ENCODE data around the gene HTR6.

The HTR6 gene

GRCh38 chr1:19656780-19657466 is 7.8 kb upstream of the HTR6 start:
- no peak for DNase-seq (ENCODE audit: low read depth)
- TF ChIP-seq, protein P1, sequence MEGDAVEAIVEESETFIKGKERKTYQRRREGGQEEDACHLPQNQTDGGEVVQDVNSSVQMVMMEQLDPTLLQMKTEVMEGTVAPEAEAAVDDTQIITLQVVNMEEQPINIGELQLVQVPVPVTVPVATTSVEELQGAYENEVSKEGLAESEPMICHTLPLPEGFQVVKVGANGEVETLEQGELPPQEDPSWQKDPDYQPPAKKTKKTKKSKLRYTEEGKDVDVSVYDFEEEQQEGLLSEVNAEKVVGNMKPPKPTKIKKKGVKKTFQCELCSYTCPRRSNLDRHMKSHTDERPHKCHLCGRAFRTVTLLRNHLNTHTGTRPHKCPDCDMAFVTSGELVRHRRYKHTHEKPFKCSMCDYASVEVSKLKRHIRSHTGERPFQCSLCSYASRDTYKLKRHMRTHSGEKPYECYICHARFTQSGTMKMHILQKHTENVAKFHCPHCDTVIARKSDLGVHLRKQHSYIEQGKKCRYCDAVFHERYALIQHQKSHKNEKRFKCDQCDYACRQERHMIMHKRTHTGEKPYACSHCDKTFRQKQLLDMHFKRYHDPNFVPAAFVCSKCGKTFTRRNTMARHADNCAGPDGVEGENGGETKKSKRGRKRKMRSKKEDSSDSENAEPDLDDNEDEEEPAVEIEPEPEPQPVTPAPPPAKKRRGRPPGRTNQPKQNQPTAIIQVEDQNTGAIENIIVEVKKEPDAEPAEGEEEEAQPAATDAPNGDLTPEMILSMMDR (IDR thresholded peaks at IDR 0.05; ENCODE audit: low read depth, low read length, missing control alignments): no peak
- no peak overlapping the region for H3K4me3 ChIP-seq (ENCODE audit: low read depth, low read length)

GRCh38 chr1:19657511-19657910 is 7.2 kb upstream of the HTR6 start:
- TF ChIP-seq, protein P1 (IDR thresholded peaks at IDR 0.05; ENCODE audit: low read depth, low read length, missing control alignments): no peak
- DNase-seq (ENCODE audit: low read depth): no peak
- H3K4me3 ChIP-seq (ENCODE audit: low read depth, low read length): no peak overlapping the region

DNA sequence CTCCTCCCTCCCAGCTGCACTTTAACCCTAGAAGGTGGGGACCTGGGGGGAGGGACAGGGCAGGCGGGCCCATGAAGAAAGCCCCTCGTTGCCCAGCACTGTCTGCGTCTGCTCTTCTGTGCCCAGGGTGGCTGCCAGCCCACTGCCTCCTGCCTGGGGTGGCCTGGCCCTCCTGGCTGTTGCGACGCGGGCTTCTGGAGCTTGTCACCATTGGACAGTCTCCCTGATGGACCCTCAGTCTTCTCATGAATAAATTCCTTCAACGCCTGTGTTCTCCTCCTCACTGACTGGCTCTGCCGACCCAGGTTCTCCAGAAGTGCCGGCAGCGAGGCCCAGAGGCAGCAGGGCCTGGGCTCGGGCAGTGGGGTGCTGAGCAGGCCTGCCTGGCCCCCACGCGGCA is 6.5 kb upstream of the HTR6 start:
- H3K4me3 ChIP-seq (ENCODE audit: low read depth, low read length): no peak overlapping the region
- TF ChIP-seq, protein P1 (IDR thresholded peaks at IDR 0.05; ENCODE audit: low read depth, low read length, missing control alignments): no peak
- no peak for DNase-seq (ENCODE audit: low read depth)

DNA sequence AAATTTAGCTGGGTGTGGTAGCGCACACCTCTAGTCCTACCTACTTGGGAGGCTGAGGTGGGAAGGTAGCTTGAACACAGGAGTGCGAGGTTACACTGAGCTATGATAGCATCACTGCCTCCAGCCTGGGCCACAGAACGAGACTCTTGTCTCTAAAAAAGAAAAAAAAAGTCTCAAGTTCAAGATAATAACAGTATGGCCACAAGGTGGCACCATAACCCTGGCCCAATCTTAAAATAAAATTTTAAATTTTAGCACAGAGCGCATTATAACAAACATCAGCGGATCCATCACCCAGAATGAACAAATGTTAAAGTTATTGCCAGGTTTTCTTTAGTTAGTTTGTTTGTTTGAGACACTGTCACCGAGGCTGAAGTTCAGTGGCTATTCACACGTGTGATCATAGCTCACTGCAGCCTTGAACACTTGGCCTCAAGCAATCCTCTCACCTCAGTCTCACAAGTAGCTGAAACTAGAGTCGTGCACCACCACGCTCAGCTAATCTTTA is 2.9 kb upstream of the HTR6 start:
- H3K4me3 ChIP-seq (ENCODE audit: low read depth, low read length): no peak overlapping the region
- no peak for DNase-seq (ENCODE audit: low read depth)
- TF ChIP-seq, protein P1 (IDR thresholded peaks at IDR 0.05; ENCODE audit: low read depth, low read length, missing control alignments): peak; percentile 56

GRCh38 chr1:19662313-19662712 is 2.4 kb upstream of the HTR6 start:
- no peak overlapping the region for H3K4me3 ChIP-seq (ENCODE audit: low read depth, low read length)
- TF ChIP-seq, protein P1 (IDR thresholded peaks at IDR 0.05; ENCODE audit: low read depth, low read length, missing control alignments): no peak
- DNase-seq (ENCODE audit: low read depth): no peak

GRCh38 chr1:19665186-19665495 is 466 bp downstream of the HTR6 start:
- no peak for DNase-seq (ENCODE audit: low read depth)
- TF ChIP-seq, protein P1 (IDR thresholded peaks at IDR 0.05; ENCODE audit: low read depth, low read length, missing control alignments): no peak
- peak overlapping the region; percentile 20; the same call in 1 of the 2 replicates for H3K4me3 ChIP-seq (ENCODE audit: low read depth, low read length)

Measured in GM12864 (cell line).